Spleen (tissue), 11 donors: Measurements from ENCODE around the gene AP4M1. TPM values are rescaled to one million over a fixed set of nuclear protein-coding genes. Genes with fewer than 3 reads are reported as not detected.

ENCODE experiments used
- DNase-seq: peaks from one replicate; pipeline ENCODE4 v3.0.0-alpha.2; 2020
- H3K27ac ChIP-seq, 8 donors: fragments of 200-600 bp; sonication (generic) in 7 of 8; 1 replicate in 4 of 8; 2 replicates in 4 of 8; pipeline versions ENCODE4 v1.5.0 to v1.8.0; 2016 to 2021; ENCODE audit warnings: inconsistent platforms in 4 of 8, mild to moderate bottlenecking in 4 of 8, moderate library complexity in 1 of 8
- H3K27me3 ChIP-seq, 7 donors: fragments of 200-600 bp; sonication (generic) in 6 of 7; replicated peaks in 1 of 7; 1 replicate in 4 of 7; 2 replicates in 3 of 7; pipeline versions ENCODE4 v1.5.0 to v1.8.0; 2016 to 2021; ENCODE audit warnings: inconsistent platforms in 3 of 7, mild to moderate bottlenecking in 1 of 7
- H3K36me3 ChIP-seq, 6 donors: fragments of 200-600 bp; sonication (generic) in 5 of 6; 1 replicate in 4 of 6; 2 replicates in 2 of 6; pipeline versions ENCODE4 v1.5.0 to v1.8.0; 2016 to 2021; ENCODE audit warnings: inconsistent platforms in 2 of 6
- H3K4me1 ChIP-seq, 6 donors: fragments of 200-600 bp; sonication (generic) in 5 of 6; 1 replicate in 3 of 6; 2 replicates in 3 of 6; pipeline versions ENCODE4 v1.5.0 to v1.8.0; 2016 to 2021; ENCODE audit warnings: inconsistent platforms in 3 of 6
- H3K4me3 ChIP-seq, 8 donors: fragments of 200-600 bp; sonication (generic) in 7 of 8; 1 replicate in 4 of 8; 2 replicates in 4 of 8; pipeline versions ENCODE4 v1.5.0 to v1.8.0; 2016 to 2021; ENCODE audit warnings: inconsistent platforms in 4 of 8, mild to moderate bottlenecking in 4 of 8, moderate library complexity in 2 of 8
- H3K9me3 ChIP-seq, 8 donors: fragments of 200-600 bp; sonication (generic) in 7 of 8; 1 replicate in 4 of 8; 2 replicates in 4 of 8; pipeline versions ENCODE4 v1.5.0 to v1.8.0; 2016 to 2021; ENCODE audit warnings: inconsistent platforms in 4 of 8
- POLR2A ChIP-seq, 3 donors: fragments of 450-650 bp; IDR thresholded peaks; one replicate each; pipeline ENCODE4 v1.5.1; 2017; ENCODE audit warnings: antibody characterized with exemption in 3 of 3, mild to moderate bottlenecking in 1 of 3
- POLR2AphosphoS5 ChIP-seq, 3 donors: sonication (generic); formaldehyde crosslinking; IDR thresholded peaks; one replicate each; pipeline ENCODE4 v1.5.1; 2017; ENCODE audit warnings: antibody characterized with exemption in 3 of 3
- WGBS, 5 donors: extraction: QIAGEN DNeasy Blood & Tissue Kit in 3 of 5; methylation state at CpG; one replicate each; pipeline versions ENCODE4 v1.1.5 to v1.1.7; 2013 to 2018; 5-methylcytosine and 5-hydroxymethylcytosine counted together
- intact Hi-C: fragments of 100-400 bp; cut with DNase I; formaldehyde crosslinking; loops from one replicate; pipeline ENCODE4 v1.15.0; 2023; ENCODE audit warnings: low total_unique reads
- polyA plus RNA-seq, 3 donors: library from polyadenylated mRNA; stranded (reverse); fragments of 200-250 nt; gene quantifications; one replicate each; pipeline ENCODE4 v1.2.1, GENCODE V29; 2013
- total RNA-seq, 7 donors: library from RNA; depleted of rRNA in 3 of 7; stranded (reverse); fragments of >200 nt in 3 of 7; fragmentation: NEBNext Ultra II Directional in 4 of 7; extraction: Animal tissue kit (Norgen Biotek cat#: 25700) in 4 of 7; gene quantifications; one replicate each; pipeline versions ENCODE4 v1.1.0 to v1.2.1, GENCODE V29; 2016 to 2021
- TF ChIP-seq, protein P1 (sequence below), 11 experiments: fragments of 200-600 bp in 7 of 11; fragments of 450-650 bp in 4 of 11; sonication (generic) in 4 of 11; IDR thresholded peaks in 8 of 11; conservative IDR thresholded peaks in 3 of 11; 1 replicate in 7 of 11; 2 replicates in 4 of 11; pipeline versions ENCODE4 v1.4.0 to v1.8.0; 2016 to 2021; ENCODE audit warnings: antibody characterized with exemption in 11 of 11, inconsistent platforms in 4 of 11, mild to moderate bottlenecking in 1 of 11
- donor health status: healthy with polysubstance abuse.
- donor health status: DM: no; HTN: no; CAD: no; lungs with moderate emphysema.
- donor health status: DM: no; HTN: no; CAD: no.
- donor health status: Bipolar disorder and iron deficiency.
- donor health status: healthy.
- donor health status: DM: no; HTN: no; CAD: no.
- donor health status: DM: yes; HTN: yes; CAD: no.

The AP4M1 gene
- total and polyA plus RNA-seq, 10 donors: 8.7 to 18.0 (median 10.2) TPM

DNA sequence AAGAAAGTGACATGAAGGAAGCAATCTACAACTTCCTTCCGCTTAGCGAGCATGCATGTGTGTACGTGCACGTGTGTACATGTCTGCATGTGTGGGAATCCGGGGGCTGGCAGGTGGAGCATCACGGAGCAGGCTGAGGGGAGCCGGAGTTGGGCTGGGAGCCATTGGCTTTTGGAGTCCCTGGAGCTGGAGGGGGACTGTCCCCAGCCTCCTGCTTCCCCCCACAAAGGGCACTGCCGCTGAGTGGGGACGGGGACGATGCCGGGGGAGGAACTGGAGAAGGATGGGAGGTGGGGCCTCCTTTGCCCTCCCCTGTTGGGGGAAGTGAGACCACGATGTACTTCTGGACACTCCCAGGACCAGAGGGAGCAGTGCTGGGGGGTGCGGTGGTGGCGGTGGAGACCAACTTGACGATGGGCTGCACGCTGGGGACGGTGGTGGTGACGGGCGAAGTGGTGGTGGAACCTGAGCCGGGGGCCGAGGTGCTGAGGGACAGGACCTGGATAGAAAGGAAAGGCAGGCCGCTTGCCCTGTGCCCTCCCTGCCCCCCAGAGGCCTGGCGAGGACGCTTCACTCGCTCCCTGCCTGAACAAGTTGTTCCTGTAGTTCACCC, 5.8 kb downstream of the AP4M1 start:
- no peak for DNase-seq
- TF ChIP-seq, protein P1, sequence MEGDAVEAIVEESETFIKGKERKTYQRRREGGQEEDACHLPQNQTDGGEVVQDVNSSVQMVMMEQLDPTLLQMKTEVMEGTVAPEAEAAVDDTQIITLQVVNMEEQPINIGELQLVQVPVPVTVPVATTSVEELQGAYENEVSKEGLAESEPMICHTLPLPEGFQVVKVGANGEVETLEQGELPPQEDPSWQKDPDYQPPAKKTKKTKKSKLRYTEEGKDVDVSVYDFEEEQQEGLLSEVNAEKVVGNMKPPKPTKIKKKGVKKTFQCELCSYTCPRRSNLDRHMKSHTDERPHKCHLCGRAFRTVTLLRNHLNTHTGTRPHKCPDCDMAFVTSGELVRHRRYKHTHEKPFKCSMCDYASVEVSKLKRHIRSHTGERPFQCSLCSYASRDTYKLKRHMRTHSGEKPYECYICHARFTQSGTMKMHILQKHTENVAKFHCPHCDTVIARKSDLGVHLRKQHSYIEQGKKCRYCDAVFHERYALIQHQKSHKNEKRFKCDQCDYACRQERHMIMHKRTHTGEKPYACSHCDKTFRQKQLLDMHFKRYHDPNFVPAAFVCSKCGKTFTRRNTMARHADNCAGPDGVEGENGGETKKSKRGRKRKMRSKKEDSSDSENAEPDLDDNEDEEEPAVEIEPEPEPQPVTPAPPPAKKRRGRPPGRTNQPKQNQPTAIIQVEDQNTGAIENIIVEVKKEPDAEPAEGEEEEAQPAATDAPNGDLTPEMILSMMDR (IDR thresholded peaks at IDR 0.05 in 8 of 11, conservative IDR thresholded peaks at IDR 0.05 in 3 of 11): no peak
- TF ChIP-seq POLR2A (IDR thresholded peaks at IDR 0.05) (no peak), POLR2AphosphoS5 (IDR thresholded peaks at IDR 0.05) (peak in 1 of 3 donors; percentile 34)
- H3K27ac ChIP-seq: no peak overlapping the region
- H3K36me3 ChIP-seq: peaks cover 0 to 93% (median 66%) of the 10 kb centered on the region in 6 donors
- no peaks in the 10 kb centered on the region for H3K9me3 ChIP-seq
- no peaks in the 10 kb centered on the region for H3K27me3 ChIP-seq
- H3K4me3 ChIP-seq: no peak overlapping the region
- whole genome bisulfite sequencing, 5 donors: 85 to 89% (median 87%) methylated on average over 25 of the region's 25 CpGs
- H3K4me1 ChIP-seq: peaks cover 0 to 6% (median 4%) of the 10 kb centered on the region in 6 donors
- intact Hi-C loops: no loop called here

DNA sequence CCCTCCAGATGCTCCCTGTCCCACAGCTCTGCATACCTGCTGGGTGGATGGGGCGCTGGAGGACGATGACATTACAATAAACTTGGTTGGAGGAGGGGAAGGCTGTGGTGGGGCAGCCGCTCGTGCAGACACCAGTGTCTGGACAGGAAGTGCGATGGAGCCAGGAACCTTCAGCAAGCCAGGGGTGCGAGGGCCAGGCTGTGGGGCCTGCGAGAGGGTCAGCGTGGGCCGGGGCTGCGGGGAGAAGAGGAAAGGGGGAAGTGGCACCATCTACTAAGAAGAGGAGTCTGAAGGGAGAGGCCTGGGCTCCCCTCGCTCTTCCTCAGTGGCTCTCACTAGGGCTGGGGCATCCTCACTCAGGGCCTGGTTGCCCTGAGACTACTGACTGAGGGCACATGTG, 6.4 kb downstream of the AP4M1 start:
- Histone ChIP-seq H3K27ac (no peak overlapping the region), H3K4me1 (no peaks in the 10 kb centered on the region), H3K4me3 (no peak overlapping the region), H3K27me3 (no peaks in the 10 kb centered on the region), H3K9me3 (no peaks in the 10 kb centered on the region), H3K36me3 (peaks cover 0 to 100% (median 72%) of the 10 kb centered on the region in 6 donors)
- intact Hi-C loops: no loop called here
- TF ChIP-seq, protein P1 (IDR thresholded peaks at IDR 0.05 in 8 of 11, conservative IDR thresholded peaks at IDR 0.05 in 3 of 11): no peak
- TF ChIP-seq POLR2AphosphoS5 (IDR thresholded peaks at IDR 0.05): peak in 1 of 3 donors; percentile 8
- DNase-seq: no peak
- 76 to 84% (median 82%) methylated on average over 10 to 11 of the region's 11 CpGs for WGBS, 5 donors

DNA sequence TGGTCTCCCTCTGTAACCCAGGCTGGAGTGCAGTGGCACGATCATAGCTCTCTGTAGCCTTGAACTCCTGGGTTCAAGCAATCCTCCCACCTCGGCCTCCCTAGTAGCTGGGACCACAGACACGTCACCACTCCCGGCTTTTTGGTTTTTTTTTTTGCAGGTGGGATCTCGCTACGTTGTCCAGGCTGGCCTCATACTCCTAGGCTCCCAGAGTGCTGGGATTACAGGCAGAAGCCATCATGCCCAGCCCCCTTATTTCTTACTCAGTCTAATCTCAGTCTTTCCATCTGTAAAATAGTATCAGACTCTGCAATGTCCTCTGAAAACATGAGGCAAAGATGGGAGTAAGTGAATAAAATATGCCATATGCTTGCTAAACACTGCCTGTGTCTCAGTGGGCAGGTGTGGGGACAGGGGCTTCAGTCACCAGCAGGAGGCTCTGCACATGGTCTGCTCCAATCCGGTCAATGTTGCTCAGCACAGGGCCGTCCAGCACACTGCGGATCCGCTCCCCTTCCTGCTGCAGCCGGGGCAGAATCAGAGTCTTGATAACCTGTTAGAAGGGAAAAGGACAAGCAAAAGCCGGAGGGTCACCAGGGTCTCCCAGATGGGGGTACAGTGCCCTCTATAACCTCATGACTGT, 8.2 kb downstream of the AP4M1 start:
- intact Hi-C loops: no loop called here
- Histone ChIP-seq H3K4me3 (no peak overlapping the region), H3K27ac (no peak overlapping the region), H3K9me3 (no peaks in the 10 kb centered on the region), H3K36me3 (peaks cover 0 to 100% (median 81%) of the 10 kb centered on the region in 6 donors), H3K27me3 (no peaks in the 10 kb centered on the region), H3K4me1 (no peaks in the 10 kb centered on the region)
- no peak for DNase-seq
- WGBS, 5 donors: 86 to 92% (median 89%) methylated on average over 12 of the region's 12 CpGs
- TF ChIP-seq POLR2AphosphoS5 (IDR thresholded peaks at IDR 0.05) (no peak), POLR2A (IDR thresholded peaks at IDR 0.05) (no peak)
- TF ChIP-seq, protein P1 (IDR thresholded peaks at IDR 0.05 in 8 of 11, conservative IDR thresholded peaks at IDR 0.05 in 3 of 11): no peak

DNA sequence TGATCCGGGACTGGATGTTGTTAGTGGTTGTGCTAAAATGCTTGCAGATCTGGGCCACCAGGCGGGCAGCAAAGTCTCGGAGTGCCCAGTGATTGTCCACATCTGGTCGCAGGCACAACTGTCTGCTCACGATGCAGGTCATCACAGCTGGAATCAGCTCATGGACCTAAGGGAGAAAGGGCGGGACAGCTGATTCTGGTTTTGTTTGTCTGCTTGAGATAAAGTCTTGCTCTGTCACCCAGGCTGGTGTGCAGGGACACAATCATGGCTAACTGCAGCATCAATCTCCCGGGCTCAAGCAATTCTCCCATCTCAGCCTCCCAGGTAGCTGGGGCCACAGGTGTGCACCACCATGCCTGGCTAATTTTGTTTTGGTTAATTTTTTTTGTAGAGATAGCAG, 9.7 kb downstream of the AP4M1 start:
- TF ChIP-seq POLR2AphosphoS5 (IDR thresholded peaks at IDR 0.05) (no peak), POLR2A (IDR thresholded peaks at IDR 0.05) (no peak)
- TF ChIP-seq, protein P1 (IDR thresholded peaks at IDR 0.05 in 8 of 11, conservative IDR thresholded peaks at IDR 0.05 in 3 of 11): no peak
- WGBS, 5 donors: 90 to 97% (median 95%) methylated on average over 6 to 7 of the region's 7 CpGs
- Histone ChIP-seq H3K36me3 (peaks cover 0 to 93% (median 78%) of the 10 kb centered on the region in 6 donors), H3K27me3 (no peaks in the 10 kb centered on the region), H3K4me3 (no peak overlapping the region), H3K27ac (no peak overlapping the region), H3K4me1 (no peaks in the 10 kb centered on the region), H3K9me3 (no peaks in the 10 kb centered on the region)
- intact Hi-C loops: no loop called here
- no peak for DNase-seq
